ENCODE data around the gene RANBP3L. TPM values are rescaled to one million over a fixed set of nuclear protein-coding genes. Genes with fewer than 3 reads are reported as not detected.

RANBP3L gene
- total RNA-seq, 1 donor, result 1.3 TPM

DNA sequence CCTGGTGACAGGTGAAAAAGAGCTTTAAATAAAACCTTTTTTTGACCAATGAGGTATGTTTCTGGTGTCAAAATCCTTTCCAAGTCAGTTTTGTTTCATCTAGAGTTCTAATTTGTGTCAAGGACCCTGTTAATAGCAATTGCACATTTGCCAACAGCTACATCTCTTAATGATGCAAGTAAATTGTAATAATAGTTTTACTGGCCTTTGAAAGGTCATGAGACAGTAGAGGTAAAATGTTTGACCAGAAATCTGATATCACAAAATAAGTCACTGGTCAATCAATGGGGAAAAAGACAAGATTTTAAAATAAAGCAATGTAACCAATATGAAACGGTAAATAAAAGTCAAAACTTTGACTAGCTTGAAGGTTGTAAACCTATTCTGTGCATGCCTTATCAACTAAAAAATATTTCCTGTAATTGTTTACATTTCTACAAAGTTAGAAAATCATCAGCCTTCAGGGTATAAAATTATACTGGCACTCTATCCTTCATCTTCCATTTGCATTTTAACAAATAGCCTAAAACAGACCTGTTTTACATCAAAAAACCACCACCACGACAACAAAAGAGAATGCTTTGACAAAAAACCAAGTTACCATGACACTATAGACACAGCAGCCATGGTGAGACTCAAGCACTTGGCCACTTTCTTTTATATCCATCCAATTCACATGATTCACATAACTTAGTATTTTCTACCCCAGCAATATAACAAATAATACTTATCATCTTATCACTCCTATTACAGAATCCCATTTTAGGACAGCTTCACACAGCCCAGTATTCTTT is 63.0 kb downstream of the RANBP3L start:
- H3K4me3 ChIP-seq (ENCODE audit: low read depth, low read length), result no peak overlapping the region
- no peak for DNase-seq (ENCODE audit: low read depth)
- TF ChIP-seq, protein P1, sequence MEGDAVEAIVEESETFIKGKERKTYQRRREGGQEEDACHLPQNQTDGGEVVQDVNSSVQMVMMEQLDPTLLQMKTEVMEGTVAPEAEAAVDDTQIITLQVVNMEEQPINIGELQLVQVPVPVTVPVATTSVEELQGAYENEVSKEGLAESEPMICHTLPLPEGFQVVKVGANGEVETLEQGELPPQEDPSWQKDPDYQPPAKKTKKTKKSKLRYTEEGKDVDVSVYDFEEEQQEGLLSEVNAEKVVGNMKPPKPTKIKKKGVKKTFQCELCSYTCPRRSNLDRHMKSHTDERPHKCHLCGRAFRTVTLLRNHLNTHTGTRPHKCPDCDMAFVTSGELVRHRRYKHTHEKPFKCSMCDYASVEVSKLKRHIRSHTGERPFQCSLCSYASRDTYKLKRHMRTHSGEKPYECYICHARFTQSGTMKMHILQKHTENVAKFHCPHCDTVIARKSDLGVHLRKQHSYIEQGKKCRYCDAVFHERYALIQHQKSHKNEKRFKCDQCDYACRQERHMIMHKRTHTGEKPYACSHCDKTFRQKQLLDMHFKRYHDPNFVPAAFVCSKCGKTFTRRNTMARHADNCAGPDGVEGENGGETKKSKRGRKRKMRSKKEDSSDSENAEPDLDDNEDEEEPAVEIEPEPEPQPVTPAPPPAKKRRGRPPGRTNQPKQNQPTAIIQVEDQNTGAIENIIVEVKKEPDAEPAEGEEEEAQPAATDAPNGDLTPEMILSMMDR (IDR thresholded peaks at IDR 0.05; ENCODE audit: insufficient read depth, low read depth, low read length), result no peak

GRCh38 chr5:36237751-36238150 is 64.0 kb downstream of the RANBP3L start:
- TF ChIP-seq, protein P1 (IDR thresholded peaks at IDR 0.05; ENCODE audit: insufficient read depth, low read depth, low read length), result no peak
- H3K4me3 ChIP-seq (ENCODE audit: low read depth, low read length), result no peak overlapping the region
- DNase-seq (ENCODE audit: low read depth), result no peak

DNA sequence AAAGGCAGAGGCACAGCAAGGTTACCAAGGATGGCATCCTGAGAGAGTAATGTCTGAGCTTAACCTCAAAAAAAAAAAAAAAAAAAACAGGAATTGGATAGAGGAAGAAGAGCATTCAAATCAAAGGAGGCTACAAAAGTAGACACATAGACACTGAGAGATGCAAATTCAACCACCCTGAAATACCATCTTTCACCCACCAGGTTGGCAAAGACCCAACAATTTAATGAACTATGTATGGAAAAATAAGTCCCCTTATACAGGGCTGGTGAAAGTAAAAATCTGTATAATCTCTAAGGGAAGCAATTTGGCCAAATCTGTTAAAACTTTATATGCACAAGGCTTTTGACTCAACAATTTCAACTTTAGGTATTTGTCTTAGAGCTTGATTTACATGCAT is 64.9 kb downstream of the RANBP3L start:
- H3K4me3 ChIP-seq (ENCODE audit: low read depth, low read length), result no peak overlapping the region
- TF ChIP-seq, protein P1 (IDR thresholded peaks at IDR 0.05; ENCODE audit: insufficient read depth, low read depth, low read length), result no peak
- no peak for DNase-seq (ENCODE audit: low read depth)

DNA sequence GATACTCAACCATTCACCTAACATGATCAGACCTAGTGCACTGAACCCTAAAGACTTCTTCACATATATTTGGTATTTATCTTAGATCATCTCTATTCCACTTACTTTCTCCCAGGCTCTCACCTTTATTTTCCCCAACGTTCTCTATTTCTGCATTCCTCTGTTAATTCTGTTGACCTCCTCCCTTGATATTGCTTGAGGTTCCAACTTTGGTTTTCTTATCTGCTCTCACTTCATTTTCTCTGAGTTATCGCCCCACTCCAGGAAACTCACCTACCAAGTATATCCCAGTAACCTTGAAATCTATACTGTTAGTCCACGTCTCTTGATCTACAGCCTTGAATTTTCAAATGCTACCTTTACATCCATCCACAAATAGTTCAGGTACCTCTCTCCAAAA is 69.2 kb downstream of the RANBP3L start:
- no peak overlapping the region for H3K4me3 ChIP-seq (ENCODE audit: low read depth, low read length)
- no peak for DNase-seq (ENCODE audit: low read depth)

GRCh38 chr5:36230151-36230790 is 71.4 kb downstream of the RANBP3L start:
- no peak for DNase-seq (ENCODE audit: low read depth)
- H3K4me3 ChIP-seq (ENCODE audit: low read depth, low read length), result no peak overlapping the region
- TF ChIP-seq, protein P1 (IDR thresholded peaks at IDR 0.05; ENCODE audit: insufficient read depth, low read depth, low read length), result no peak

More for the DNA sequence above, 69.2 kb downstream of the RANBP3L start:
- TF ChIP-seq, protein P1 (IDR thresholded peaks at IDR 0.05; ENCODE audit: insufficient read depth, low read depth, low read length), result no peak

GRCh38 chr5:36228505-36228904 is 73.2 kb downstream of the RANBP3L start:
- no peak overlapping the region for H3K4me3 ChIP-seq (ENCODE audit: low read depth, low read length)
- DNase-seq (ENCODE audit: low read depth), result no peak
- TF ChIP-seq, protein P1 (IDR thresholded peaks at IDR 0.05; ENCODE audit: insufficient read depth, low read depth, low read length), result no peak
